Measurements from ENCODE around the gene SH2D3C. TPM values are rescaled to one million over a fixed set of nuclear protein-coding genes. Genes with fewer than 3 reads are reported as not detected.

SH2D3C gene
- total and polyA plus RNA-seq, 2 of the 8 experiments (the other 6 are each of a cell fraction or from before 2014, with no cell fraction given): 6.4 to 8.1 TPM

DNA sequence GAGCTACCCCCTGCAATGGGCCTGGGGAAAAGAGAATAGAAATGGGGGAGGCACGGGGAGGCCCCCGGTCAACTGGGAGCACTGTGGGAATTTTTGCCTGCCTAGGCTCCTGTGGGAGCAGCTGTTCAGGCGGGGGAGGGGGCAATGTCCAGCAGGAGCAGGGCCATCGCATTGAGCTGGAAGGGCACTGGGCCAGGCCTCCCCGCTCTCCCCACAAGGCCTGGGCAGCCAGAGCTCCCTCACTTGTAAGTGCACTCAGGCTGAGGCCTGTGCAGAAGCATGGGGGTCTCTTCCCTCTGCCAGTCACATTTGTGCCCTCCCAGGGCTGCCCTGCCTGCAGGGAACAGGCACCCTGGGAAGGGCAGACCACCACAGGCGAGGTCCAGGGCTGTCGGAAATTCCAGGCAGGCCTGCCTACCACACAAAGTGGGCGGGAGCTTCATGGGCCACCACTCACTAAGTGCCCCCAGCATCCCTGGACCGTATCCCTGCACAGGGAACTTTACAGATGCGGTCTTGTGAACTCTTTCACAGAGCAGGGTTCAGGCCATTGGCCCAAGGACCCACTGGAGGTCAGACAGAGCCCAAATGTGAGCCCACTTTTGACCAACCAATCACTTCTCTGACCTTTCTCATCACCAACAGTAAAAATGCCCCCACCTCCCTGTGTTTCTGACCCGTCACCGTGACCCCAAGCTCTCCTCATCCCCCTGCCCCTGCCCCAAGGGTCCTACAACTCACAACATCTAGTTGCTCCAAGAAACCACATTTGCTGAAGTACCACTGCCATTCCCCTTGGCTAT, 72.7 kb downstream of the SH2D3C start:
- Histone ChIP-seq H3K9ac (replicated peaks in 1 of 4; ENCODE audit: extremely low read depth in 1 of 4, low read depth in 3 of 4, low read length in 3 of 4) (no peak overlapping the region), H3K4me1 (replicated peaks in 1 of 4; ENCODE audit: control insufficient read depth in 3 of 4, insufficient read depth in 4 of 4, low read length in 3 of 4) (peaks cover 0 to 11% (median 5%) of the 10 kb centered on the region in 4 experiments; a peak in 5 of 7 replicates), H3K79me1 (ENCODE audit: low read depth, low read length) (no peaks in the 10 kb centered on the region), H3K79me2 (ENCODE audit: control insufficient read depth in 1 of 2, insufficient read depth in 2 of 2, low read length in 2 of 2) (no peaks in the 10 kb centered on the region), H3K27ac (ENCODE audit: low read depth, low read length) (no peak overlapping the region; the same call in 1 of the 2 replicates), H2AFZ (ENCODE audit: low read length) (no peak overlapping the region), H3K4me3 (ENCODE audit: extremely low read depth in 1 of 4, insufficient read depth in 2 of 4, low read depth in 3 of 4, low read length in 4 of 4) (no peak overlapping the region), H4K20me1 (replicated peaks in 1 of 2; ENCODE audit: control insufficient read depth in 1 of 2, insufficient read depth in 2 of 2, low read length in 2 of 2) (no peaks in the 10 kb centered on the region), H3K4me2 (ENCODE audit: insufficient read depth in 1 of 2, low read depth in 2 of 2, low read length in 2 of 2) (no peak overlapping the region), H4K8ac (ENCODE audit: extremely low read depth, insufficient read depth, low read length) (peak overlapping the region; percentile 57; the same call in 1 of the 2 replicates), H3K9me3 (ENCODE audit: insufficient read depth in 2 of 2, low read depth in 1 of 2, low read length in 1 of 2) (no peaks in the 10 kb centered on the region), H3K4ac (replicated peaks; ENCODE audit: insufficient read length, low read depth, low read length) (peak overlapping the region; percentile 44), H3K23ac (ENCODE audit: insufficient read length) (no peak overlapping the region), H3K56ac (replicated peaks; ENCODE audit: insufficient read length, low read depth, low read length) (no peak overlapping the region), H2BK120ac (replicated peaks; ENCODE audit: low read depth, low read length) (no peak overlapping the region), H3K27me3 (replicated peaks in 1 of 4; ENCODE audit: control insufficient read depth in 3 of 4, extremely low read depth in 1 of 4, insufficient read depth in 3 of 4, low read length in 3 of 4) (no peaks in the 10 kb centered on the region; a peak in 2 of 7 replicates), H3K36me3 (ENCODE audit: control insufficient read depth in 2 of 4, insufficient read depth in 4 of 4, low read length in 3 of 4) (no peaks in the 10 kb centered on the region), H2BK5ac (ENCODE audit: low read depth, low read length) (no peak overlapping the region), H3K18ac (ENCODE audit: extremely low read depth, low read length) (no peak overlapping the region; the same call in 1 of the 2 replicates), H3K23me2 (ENCODE audit: low read depth, low read length) (no peaks in the 10 kb centered on the region), H2BK20ac (ENCODE audit: low read length) (peak overlapping the region; percentile 86; the same call in 1 of the 2 replicates), H4K91ac (replicated peaks; ENCODE audit: insufficient read length, low read length) (no peak overlapping the region), H2BK15ac (ENCODE audit: low read length) (no peak overlapping the region), H4K5ac (ENCODE audit: insufficient read length, low read depth, low read length) (no peak overlapping the region), H2AK5ac (ENCODE audit: low read depth, low read length) (no peak overlapping the region), H3K14ac (ENCODE audit: insufficient read length) (no peak overlapping the region), H2BK12ac (ENCODE audit: low read depth, low read length) (peak overlapping the region; percentile 39; the same call in 1 of the 2 replicates)
- ChIA-PET CTCF (ENCODE audit: partially characterized antibody) (interaction anchor here (1.0 to 2.8 kb wide), 14 partner anchors 8 to 215 kb away, joined by 3 to 10 read pairs (median 3); partner anchors contain the start of gene TOR2A), POLR2A (ENCODE audit: partially characterized antibody) (interaction anchor here (0.6 to 2.5 kb wide), 5 partner anchors 9 to 256 kb away, joined by 3 to 17 read pairs (median 3); partner anchors contain the start of genes PTRH1 and TTC16)
- 86% methylated on average over 12 of the region's 12 CpGs; no CpG with 5 or more reads in 1 of the 2 experiments for WGBS, 2 experiments (ENCODE audit: extremely low coverage in 1 of 2, insufficient coverage in 1 of 2, insufficient read length in 1 of 2, insufficient replicate concordance in 2 of 2, low coverage in 1 of 2, low lambda C conversion rate in 2 of 2, missing lambda C conversion rate in 1 of 2)
- DNase-seq (ENCODE audit: low read depth in 1 of 2, low spot score in 2 of 2) (no peak), FAIRE-seq (no peak)
- TF ChIP-seq RNF2 (IDR thresholded peaks at IDR 0.05; ENCODE audit: borderline replicate concordance, low read depth, low read length, missing control alignments, poor library complexity, severe bottlenecking) (no peak), TAF7 (optimal IDR thresholded peaks at IDR 0.05; ENCODE audit: borderline replicate concordance, low read depth, low read length) (no peak), CTBP2 (IDR thresholded peaks at IDR 0.05; ENCODE audit: borderline replicate concordance, insufficient read depth, insufficient read length, low read length) (no peak), HDAC2 (IDR thresholded peaks at IDR 0.05; ENCODE audit: borderline replicate concordance in 1 of 2, low read depth in 2 of 2, low read length in 2 of 2) (no peak), NANOG (IDR thresholded peaks at IDR 0.05; ENCODE audit: insufficient read depth, low read depth, low read length, poor library complexity, severe bottlenecking) (no peak), PHF8 (conservative IDR thresholded peaks at IDR 0.05; ENCODE audit: low read depth, low read length) (no peak), KDM4A (IDR thresholded peaks at IDR 0.05; ENCODE audit: low read depth, low read length, severe bottlenecking) (no peak), EGR1 (IDR thresholded peaks at IDR 0.05; ENCODE audit: borderline replicate concordance, low read depth, low read length) (no peak), POLR2A (IDR thresholded peaks at IDR 0.05; ENCODE audit: control extremely low read depth in 1 of 2, low read depth in 2 of 2, low read length in 2 of 2) (no peak), BRCA1 (IDR thresholded peaks at IDR 0.05; ENCODE audit: low read depth, low read length) (no peak), SP1 (IDR thresholded peaks at IDR 0.05; ENCODE audit: low read depth, low read length) (no peak)
